HG03469 (cell line): ENCODE results near the gene RAPGEF4.

Source experiments
- ATAC-seq: cut with Tn5 transposase; IDR thresholded peaks from one replicate; pipeline ENCODE4 v1.9.1; 2021; ENCODE audit warnings: mild to moderate bottlenecking, moderate library complexity, moderate number of reproducible peaks; ENCODE audit not compliant: unreplicated experiment

The RAPGEF4 gene

GRCh38 chr2:172928756-172929155, 193.1 kb downstream of the RAPGEF4 start:
- ATAC-seq: no peak

DNA sequence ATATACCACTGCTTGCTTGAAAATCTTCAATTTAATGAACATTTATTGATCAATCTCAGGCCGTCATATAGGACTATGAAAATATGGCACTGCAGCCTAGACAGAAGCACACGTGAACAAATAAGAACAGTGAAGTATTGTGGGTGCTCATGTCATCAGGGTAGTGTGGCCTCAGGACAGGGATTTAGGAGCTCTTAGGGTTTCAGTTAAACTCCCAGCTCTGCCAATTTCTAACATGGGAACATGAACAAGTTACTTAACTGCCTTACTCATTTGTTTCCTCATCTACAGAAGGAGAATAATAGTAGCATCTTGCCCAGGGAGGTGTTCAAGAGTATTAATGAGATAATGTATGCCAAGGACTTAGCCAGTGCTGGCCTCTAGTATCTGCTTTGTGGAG, 194.0 kb downstream of the RAPGEF4 start:
- ATAC-seq: no peak

DNA sequence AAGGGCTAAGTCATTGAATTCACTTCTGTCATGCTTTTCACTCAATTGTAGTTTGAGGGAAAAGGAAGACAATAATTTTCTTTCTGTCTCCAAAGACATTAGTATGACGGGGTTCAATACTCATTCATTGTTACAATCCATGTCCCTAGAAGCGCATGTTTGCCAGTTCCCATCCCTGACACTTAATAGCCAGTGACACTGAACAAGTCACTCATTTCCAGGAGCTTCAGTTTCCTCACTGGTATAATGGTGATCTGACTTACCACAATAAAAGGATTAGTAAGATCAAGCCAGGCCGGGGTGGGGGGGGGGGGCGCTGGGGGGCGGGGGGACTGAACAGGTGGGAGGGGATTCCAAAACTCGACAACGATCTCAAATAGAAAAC, 195.2 kb downstream of the RAPGEF4 start:
- no peak for ATAC-seq

GRCh38 chr2:172931256-172931894, 195.7 kb downstream of the RAPGEF4 start:
- no peak for ATAC-seq

- ATAC-seq: no peak
Observed at GRCh38 chr2:172931918-172932520, 196.4 kb downstream of the RAPGEF4 start.

DNA sequence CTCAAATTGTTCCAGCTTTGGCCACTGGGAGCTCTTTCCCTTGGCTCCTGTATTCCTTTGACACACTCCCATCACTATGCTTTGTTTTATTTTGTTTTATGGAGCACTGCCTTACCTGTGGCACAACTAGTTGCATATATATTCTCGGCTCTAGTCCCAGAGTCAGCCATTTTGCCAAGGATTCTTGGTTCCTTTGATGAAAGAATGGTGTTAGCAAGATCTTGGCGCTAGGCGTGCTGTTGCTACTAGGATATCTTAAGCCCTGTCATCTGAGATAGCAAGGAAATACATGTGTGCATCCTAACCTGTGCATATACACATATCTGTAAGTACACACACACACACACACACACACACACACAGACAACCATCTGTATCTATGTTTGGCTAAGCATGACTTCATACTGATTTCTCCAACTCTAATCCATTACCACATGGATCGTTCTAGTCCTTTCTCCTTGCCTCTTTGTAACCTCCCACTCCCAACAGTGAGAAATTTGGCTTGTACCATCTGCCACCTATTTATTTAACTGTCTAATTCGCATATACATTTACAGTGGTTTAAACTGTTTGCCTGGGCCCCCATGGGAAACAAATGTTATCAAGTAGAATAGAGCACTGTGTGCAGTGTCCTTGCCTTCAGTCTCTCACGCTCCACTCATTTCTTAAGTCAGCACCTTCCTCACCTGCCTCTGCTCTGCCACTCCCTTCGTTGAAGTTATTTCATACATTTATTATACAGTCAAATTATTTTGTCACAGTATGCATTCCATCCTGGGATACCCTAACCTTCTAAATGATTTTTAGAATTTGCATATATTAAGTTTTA, 202.5 kb downstream of the RAPGEF4 start:
- no peak for ATAC-seq

- no peak for ATAC-seq
Observed at GRCh38 chr2:172938713-172939375, 203.2 kb downstream of the RAPGEF4 start.

DNA sequence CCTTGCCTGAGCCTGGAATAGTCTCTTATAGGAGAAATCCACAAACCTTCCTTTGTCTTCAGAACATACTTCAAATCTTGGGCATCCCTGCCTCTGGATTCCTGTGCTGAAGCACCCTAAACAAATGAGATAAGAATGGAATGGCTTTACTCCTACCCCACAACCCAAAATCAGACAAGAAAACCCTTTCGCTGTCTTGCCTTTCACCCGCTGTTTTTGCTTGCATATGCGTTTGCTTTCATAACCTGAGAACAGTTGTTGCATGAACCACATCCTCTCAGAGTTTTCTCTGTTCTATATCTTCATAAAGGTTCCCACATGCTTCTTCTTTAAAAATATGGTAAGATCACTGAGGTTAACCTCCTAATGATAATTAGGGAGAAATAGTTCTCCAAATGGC, 207.9 kb downstream of the RAPGEF4 start:
- no peak for ATAC-seq

GRCh38 chr2:172944022-172944793, 208.6 kb downstream of the RAPGEF4 start:
- no peak for ATAC-seq

GRCh38 chr2:172944794-172945509, 209.3 kb downstream of the RAPGEF4 start:
- no peak for ATAC-seq

DNA sequence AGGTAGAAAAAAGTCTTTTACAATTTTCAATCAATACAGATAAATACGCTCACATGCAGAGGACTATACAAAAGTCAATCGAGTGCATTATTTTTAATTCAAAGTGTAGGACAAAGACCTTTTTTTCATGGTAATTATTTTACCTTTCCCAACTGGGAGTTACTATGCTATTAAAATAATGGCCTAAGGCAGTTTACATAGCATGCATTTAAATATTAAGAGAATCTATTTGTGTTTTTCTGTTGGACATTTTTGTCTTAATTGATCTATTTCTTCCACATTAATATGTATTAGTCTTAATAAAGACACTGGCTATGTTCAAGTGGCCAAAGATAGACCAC, 209.8 kb downstream of the RAPGEF4 start:
- ATAC-seq: no peak

DNA sequence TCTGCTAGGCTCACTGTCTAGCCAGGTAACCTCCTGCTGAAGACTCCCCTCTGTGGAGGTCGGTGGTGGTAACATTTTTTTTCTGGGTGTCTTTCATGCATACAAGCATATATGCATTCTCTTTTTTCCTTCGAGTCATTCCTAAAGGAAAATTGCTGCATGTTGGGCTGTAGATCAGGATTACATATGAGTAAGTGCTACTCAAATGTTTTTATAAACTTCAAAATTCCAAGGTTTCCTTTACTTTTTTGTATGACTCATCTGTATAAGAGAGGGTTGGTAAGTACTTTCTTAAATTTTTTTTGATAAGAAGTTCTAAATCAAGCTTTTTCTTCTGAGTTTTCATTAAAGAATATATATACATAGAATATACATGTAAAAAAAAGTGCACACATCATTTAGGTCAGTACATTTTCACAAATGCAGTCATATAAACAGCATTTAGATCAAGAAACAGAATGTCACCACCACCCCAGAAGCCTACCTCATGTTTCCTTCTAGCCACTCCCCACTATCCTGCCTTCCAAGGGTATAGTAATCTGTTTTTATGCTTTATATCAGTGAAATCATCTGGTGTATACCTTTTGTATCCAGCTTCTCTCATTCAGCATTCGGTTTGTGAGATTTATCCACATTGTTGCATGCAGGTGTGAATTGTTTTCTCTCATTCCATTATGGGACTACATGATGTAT, 212.0 kb downstream of the RAPGEF4 start:
- no peak for ATAC-seq

GRCh38 chr2:172949522-172949921, 213.9 kb downstream of the RAPGEF4 start:
- no peak for ATAC-seq

GRCh38 chr2:172950565-172950964, 214.9 kb downstream of the RAPGEF4 start:
- ATAC-seq: no peak

- no peak for ATAC-seq
Observed at GRCh38 chr2:172951554-172951953, 215.9 kb downstream of the RAPGEF4 start.

- ATAC-seq: no peak
Observed at GRCh38 chr2:172953411-172953810, 217.8 kb downstream of the RAPGEF4 start.

DNA sequence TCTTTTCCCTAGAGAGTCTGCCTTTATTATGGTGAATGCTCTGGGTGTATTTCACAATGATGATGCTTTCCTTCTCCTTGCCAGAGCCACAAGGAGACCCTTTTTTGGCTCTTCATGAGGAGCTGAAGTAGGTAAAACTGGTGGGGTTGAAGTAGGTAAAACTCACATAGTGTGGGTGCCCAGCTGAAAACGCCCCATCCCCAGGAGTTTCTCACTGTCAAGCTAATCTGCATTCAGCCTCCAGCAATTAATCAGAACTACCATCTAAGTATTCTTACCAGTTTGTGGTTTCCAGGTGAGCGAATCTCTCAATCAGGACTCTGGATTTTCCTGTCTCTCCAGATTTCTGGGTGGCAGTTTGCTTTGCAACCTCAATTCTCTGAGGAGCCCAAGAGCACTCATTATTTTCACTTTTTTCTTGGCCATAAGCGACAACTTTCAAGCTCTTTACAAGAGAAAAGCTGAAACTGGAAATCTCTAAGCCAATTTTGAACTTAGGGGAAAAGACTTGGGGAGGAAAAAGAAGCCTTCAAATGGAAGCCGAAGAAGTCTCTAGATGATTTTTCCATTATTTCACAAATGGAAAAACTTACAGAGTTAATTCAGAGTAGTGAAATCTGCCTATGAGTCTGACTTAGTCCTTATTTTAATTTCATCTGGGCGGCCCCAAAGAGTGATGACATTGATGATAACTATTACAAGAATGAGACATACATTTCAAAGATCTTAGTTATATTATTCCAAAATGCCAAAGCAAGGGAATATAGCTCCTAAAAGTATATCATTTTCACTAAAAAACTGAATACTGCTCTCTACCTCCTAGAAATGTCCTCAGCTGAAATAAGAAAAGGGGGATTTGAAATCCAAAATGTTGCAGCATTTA, 218.6 kb downstream of the RAPGEF4 start:
- no peak for ATAC-seq

- ATAC-seq: no peak
Observed at GRCh38 chr2:172955587-172955986, 219.9 kb downstream of the RAPGEF4 start.

DNA sequence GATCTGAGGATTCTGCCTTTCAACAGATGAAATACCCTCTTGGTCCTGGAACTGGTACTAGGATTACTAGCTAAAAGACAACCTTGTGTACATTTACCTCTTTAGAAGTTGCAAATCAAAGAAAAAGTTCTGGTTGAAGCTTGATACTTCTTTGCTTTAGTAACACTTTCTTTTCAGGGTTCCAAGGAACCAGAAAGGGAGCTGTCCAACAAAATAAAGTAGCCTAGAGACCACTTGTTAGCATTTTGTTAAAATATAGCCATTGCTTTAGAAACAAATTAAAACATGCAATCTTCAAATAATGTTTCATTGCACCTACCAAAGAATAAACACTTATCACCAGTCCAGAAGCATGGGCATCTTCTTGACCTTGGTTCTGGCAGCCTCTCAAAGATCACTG, 222.1 kb downstream of the RAPGEF4 start:
- ATAC-seq: no peak
